HL-60/S4 treated with phorbol 12-myristate 13-acetate at 8.2 ng/mL for 4 days and 3 days (cell line): ENCODE measurements around the gene TUBB4B.

Source experiments
- in situ Hi-C: fragments of 300-500 bp; cut with MboI; formaldehyde crosslinking; loops from 2 replicates; pipeline ENCODE4 v1.15.0; 2022; ENCODE audit warnings: low sequenced_read_pairs

The TUBB4B gene

DNA sequence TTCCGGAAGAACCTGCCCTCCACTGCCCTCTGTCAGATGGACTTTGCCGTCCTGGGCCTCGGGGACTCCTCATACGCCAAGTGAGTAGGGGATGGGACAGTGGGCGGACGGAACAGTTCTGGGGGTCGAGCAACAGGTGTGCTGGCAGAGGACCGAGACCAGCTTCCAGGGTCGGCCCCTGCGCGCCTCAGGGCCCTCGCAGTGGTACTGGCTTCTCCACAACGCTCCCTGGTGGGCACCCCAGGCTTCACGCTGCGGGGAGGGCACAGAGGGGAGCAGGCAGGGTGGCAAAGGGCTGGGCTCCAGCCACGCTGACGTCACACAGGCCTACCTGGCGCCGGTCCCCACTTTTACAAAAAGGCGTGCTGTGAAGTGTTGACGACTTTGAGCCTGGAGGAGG lies 28.6 kb upstream of the TUBB4B start:
- in situ Hi-C loops: no loop called here

DNA sequence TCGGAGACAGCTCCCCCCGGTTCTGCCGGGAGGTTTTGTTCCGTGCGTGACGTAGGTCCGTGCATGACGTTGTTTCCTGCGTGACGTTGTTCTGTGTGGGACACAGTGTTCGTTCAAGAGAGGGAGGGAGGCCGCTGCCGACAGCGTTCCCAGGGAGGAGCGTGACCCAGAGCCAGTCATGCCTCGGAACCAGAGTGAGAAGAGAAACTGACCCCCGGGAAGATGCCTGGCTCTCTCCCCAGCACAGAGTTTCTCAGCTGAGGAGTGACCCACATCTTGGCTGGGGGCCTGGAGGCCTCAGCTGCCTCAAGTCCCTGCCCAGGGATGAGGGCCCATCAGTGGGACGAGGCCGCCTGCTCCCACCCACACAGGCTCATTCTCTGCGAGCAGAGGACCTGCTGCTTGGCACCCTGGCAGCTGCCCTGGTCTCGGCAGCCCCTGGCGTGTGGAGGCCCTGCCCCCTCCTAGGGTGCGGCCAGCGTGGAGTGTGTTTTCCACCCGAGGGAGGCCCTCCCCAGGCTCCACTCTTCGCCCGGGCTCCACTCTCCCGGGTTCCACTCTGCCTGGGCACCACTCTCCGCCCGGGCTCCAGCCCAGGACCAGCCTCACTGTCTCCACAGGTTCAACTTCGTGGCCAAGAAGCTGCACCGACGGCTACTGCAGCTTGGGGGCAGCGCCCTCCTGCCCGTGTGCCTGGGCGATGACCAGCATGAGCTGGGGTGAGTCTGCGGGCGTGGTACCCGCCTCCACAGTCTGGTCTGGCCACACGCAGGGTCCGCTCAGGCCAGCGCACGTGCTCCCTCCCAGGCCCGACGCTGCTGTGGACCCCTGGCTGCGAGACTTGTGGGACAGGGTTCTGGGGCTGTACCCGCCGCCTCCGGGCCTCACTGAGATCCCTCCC lies 27.7 kb upstream of the TUBB4B start:
- in situ Hi-C loops: no loop called here

DNA sequence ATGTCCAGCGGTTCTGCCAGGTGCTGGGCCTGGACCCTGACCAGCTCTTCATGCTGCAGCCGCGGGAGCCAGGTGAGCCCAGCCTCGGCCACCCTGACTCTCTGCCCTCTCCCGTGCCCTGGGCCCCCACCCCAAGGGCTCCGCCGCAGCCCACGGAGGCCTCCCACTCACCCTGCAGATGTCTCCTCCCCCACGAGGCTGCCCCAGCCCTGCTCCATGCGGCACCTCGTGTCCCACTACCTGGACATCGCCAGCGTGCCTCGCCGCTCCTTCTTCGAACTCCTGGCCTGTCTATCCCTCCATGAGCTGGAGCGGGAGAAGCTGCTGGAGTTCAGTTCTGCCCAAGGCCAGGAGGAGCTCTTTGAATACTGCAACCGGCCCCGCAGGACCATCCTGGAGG lies 26.5 kb upstream of the TUBB4B start:
- in situ Hi-C loops: no loop called here

DNA sequence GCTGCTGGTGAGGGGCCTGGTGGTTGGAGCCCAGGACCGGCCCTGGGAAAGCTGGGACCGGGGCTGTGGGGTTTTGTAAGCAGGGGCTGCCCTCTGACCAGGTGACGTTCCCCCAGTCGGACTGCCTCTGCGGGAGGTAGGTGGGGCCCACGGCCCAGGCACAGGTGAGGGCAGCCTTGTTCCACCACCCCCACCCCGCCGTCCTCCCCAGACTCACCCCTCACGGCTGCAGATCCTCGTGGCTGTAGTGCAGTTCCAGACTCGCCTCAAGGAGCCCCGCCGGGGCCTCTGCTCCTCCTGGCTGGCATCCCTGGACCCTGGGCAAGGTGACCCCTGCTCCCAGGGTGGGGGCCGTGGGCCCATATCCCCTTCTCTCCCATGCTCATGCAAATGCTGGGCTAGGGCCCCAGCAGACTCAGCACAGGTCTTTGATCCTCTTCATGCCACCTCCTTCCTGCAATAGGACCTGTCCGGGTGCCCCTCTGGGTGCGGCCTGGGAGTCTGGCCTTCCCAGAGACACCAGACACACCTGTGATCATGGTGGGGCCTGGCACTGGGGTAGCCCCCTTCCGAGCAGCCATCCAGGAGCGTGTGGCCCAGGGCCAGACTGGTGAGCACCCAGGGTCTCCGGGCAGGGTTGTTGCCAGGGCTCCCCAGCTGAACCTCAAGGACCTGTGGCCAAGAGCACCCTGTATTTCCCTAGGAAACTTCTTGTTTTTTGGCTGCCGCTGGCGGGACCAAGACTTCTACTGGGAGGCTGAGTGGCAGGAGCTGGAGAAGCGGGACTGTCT lies 25.7 kb upstream of the TUBB4B start:
- in situ Hi-C loops: no loop called here

DNA sequence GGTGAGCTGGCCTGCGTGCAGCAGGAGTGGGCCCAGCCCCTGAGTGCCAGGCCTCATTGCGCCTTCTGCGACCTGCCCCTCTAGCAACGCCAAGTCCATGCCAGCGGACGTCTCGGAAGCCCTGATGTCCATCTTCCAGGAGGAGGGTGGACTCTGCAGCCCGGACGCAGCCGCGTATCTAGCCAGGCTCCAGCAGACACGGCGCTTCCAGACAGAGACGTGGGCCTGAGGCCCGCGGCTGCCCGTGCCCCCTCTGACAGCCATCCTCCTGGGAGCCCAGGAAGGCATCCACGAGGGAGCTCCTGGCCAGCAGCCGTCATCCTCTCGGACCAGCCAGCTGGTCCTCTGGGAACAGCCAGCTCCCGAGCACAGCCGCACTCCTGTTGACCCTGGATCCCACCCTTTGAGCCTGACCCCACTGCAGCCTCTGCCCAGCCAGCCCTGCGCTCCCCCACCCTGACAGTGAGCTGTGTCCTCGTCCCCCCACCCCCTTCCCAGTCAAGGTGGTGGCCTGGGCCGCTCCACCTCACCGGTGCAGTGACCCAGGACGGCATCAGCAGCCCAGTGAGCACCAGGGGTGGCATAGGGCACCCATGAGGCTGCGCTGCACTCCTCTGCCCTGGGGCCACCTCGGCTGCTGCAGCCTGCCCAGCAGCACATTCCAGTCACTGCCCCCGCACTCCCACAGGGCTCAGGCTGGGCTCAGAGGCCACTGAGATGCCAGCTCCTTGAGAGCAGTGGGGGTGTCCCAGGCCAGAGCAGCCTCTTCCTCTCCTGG lies 24.7 kb upstream of the TUBB4B start:
- in situ Hi-C loops: no loop called here

DNA sequence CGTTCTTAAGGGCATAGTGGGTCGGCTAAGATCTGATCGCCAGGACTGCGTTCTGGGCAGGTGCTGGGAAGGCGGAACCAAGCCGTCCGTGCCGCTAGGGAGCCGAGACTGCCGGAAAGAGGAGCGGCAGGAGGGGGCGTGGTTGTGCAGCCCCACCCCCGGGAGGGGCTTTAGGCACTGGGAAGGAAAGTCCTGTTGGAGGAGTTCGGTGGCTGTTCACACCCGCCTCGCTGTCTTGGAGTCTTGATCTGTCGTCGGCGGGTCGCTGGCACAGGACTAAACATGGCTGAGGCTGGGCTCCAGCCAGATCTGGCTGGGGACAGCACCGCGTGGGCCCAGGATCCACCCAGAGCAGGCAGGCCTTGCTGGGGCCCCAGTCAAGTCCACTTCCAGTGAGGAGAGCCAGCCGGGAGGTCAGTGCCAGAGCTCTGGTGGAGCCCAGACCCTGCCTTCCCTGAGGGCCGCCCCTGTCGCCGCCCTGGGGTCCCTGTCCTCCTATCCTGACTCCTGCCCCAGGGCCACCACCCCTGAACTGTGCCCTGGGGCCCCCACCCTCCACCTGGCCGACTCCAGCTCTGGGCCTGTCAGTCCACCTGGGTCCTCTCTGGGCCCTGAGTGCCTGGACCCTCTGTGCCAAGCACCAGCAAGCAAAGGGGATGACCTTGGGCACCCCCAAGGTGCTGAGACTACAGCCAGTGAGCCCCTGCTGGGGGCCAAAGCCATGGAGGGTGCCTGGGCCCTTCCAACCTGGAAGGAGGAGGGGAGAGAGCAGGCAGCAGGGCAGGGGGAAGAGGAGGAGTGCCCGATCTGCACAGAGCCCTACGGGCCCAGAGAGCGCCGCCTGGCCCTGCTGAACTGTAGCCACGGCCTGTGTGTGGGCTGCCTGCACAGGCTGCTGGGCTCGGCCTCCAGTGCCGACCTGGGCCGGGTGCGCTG lies 23.5 kb upstream of the TUBB4B start:
- in situ Hi-C loops: no loop called here

DNA sequence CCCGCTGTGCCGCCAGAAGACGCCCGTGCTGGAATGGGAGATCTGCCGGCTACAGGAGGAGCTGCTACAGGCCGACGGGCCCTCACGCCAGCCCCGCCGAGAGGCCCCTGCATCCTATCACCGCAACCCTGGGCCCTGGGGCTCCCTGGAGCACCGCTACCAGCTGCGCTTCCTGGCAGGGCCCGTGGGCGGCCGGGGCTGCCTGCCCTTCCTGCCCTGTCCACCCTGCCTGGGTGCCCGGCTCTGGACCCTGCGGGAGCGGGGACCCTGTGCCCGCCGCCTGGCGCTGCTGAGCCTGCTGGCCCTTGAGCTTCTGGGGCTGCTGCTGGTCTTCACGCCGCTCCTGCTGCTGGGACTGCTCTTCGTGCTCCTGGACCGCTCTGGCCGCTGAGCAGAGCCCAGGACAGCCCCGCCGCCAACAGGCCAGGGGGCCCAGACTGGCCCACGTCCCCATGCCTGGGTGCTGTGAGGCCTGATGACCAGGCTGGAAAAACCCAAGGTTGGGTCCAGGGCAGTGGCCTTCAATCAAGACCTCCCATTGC lies 22.8 kb upstream of the TUBB4B start:
- in situ Hi-C loops: no loop called here

DNA sequence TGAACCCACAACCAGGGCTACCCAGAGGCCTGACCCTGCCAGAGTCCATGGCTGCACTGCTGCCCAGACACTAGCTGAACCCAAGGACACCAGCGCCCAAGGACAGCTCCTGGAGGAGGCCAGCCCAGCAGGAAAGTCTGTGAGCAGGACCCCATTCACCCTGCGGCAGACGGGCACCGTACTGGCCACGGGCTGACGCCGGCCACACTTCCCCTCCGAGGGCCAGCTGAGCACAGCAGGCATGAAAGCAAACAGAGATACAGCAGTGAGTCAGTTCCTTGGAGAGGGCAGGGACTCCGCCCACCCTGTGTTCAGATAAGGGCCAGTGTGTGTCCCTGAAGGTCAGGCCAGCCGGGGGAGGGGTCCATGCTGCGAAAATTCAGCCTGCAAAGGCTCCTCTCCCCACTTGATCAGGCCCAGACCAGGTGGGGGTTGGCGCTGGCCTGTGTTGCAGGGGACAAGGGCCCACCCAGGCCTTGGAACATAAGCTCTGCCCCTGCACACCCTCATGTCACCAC lies 22.3 kb upstream of the TUBB4B start:
- in situ Hi-C loops: no loop called here

DNA sequence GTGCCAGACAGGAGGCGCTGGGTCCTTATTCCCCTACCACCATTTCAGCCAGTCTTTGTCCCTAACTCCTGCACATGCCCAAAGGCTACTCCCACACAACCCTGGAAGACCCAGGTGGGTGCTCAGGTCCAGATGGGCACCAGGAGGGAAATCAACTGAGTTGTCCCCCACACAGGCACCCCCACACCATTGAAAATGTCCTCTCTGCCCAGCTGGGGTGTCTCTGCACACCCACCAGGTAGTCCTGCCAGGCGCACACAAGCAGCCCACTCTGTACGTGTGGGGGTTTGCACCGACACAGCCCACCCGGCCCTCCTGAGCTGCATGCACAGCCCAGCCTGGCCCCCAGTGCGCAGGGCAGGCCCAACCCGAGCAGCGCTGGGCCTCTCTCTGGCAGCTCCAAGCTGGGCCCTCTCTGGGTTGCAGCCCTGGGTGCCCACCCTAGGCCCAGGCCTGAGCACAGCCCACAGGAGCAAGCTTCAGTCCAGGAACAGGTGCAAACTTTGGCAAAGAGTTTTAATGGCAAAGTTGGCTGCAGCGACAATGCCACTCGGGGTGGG lies 21.2 kb upstream of the TUBB4B start:
- in situ Hi-C loops: loop anchor here (10.0 kb wide), 1 partner anchor 95 kb away; no protein-coding TSS in a partner anchor

DNA sequence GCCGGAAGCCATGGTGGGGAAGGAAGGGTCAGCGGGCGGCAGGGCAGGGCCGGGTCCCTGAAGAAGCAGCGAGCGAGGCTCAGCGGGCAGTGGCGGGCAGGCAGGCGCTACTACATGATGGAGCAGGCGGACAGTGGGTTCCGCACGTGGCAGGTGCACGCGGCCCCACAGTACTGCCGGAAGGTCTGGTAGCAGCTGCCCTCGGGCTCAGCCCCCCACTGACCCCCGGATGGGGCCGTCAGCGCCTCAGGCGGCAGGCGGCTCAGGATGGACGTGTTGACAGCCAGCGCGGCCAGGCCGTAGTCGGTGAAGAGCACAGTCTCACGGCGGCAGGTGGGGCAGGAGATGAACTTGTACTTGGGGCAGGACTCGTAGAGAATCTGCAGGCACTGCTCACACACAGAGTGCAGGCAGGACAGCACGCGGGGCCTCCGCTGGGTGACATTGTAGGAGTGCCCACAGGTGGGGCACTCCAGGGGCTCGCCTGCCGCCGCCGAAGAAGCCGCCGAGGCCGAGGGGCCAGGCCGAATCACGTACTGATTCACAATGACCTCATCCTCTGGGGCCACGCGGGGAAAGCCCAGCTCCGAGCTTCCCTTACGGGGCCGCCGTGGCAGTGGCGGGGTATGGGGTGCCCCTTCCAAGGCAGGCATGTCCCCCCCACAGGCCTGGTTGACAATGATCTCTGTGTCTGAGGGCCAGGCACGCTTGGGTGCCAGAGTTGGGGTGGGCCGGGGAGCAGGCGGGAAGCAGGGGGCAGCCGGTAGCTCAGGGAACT lies 20.6 kb upstream of the TUBB4B start:
- in situ Hi-C loops: loop anchor here (10.0 kb wide), 1 partner anchor 96 kb away; no protein-coding TSS in a partner anchor

DNA sequence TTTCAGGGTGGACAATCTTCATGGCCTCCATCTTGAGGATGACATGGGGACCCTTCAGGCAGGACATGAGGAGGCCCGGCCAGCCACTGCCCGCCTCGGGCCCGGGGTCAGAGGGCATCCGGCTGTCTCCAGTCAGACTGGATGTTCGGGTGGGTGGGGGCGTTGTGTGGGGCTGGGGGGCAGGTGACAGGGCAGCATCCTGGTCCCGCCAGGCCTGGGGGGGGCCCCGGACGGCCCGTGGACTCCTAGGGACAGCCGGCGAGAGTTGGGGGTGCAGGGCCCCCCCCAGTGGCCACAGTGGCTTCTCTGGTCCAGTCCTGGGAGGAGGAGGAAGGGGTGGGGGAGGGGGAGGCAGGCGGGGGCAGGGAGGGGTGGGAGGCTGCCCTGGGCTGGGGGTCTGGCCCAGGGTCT lies 20.0 kb upstream of the TUBB4B start:
- in situ Hi-C loops: loop anchor here (10.0 kb wide), 1 partner anchor 96 kb away; no protein-coding TSS in a partner anchor

DNA sequence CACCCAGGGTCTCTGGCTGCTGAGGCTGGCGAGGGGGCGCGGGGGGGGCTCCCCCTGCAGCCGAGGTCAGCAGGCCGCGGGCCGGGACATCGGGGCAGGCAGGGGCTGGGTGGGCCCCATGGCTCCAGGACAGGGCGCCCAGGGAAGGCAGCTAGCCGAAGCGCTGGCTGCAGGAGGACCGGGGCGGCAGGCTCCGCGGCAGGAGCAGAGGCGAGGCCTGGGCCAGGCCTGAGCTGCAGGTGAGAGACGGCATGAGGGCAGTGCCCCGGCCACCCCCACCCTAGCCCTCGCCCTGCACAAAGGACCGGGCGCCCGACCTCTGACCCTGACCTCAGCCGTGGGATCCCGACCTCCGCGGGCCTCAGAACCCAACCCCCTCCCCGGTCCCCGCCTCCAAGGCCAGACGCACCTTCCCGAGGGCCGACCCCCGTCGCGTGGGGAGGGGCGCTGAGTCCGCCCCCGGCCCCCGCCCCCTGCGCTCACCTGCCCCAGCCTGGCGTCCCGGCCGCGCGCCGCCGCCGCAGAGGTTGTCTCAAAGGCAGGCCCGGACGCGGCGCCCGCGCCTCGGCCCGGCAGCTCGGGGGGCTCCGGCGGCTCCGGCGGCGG lies 19.5 kb upstream of the TUBB4B start:
- in situ Hi-C loops: loop anchor here (10.0 kb wide), 1 partner anchor 97 kb away; no protein-coding TSS in a partner anchor

DNA sequence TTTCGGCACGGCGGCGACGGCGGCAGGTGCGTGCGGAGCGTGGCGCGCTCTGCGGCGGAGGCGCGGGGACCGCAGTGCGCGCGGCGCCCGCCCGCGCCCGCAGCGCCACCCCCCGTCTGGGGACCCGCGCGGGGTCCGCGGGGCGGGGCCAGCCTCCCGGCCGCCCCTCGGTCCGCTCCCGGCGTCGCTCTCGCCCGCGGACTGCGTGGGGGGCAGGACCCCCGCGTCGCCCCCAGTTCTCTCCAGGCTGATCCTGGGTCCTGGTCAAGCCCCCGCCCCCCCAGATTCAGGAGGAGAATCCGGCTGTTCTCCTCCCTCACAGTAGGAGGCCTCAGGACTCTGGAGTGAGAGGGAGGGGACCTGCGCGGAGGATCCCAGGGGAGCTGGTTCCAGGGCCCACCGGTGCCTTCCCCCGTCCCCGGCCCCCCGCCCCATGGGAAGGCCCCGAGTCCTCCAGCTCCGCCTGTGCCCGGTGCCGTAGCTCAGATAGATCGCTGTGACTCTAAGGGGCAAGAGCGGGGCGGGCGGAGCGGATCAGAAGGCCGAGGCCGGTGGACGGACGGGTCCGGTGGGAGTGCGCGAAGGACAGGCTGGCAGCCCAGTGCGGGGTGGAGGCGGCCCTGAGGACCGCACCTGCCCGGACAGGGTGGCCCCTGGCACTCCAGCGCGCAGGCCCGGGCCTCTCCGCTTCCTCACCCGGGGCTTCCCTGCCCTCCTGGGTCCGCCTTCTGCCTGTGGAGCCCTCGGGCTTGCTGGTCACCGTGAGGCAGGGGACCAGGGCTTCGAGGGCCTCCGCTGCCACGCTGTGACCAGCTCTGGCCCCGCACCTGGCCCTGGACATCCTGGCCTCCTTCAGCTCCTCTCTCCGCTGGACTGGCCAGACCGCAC lies 18.7 kb upstream of the TUBB4B start, which contains the start of gene RNF208:
RNF208 (minus strand) TSS at position 51 of the 888 bp plus-strand sequence. CDS start 1,028 bp downstream, outside the sequence.
- in situ Hi-C loops: loop anchor here (10.0 kb wide), 1 partner anchor 98 kb away; no protein-coding TSS in a partner anchor

DNA sequence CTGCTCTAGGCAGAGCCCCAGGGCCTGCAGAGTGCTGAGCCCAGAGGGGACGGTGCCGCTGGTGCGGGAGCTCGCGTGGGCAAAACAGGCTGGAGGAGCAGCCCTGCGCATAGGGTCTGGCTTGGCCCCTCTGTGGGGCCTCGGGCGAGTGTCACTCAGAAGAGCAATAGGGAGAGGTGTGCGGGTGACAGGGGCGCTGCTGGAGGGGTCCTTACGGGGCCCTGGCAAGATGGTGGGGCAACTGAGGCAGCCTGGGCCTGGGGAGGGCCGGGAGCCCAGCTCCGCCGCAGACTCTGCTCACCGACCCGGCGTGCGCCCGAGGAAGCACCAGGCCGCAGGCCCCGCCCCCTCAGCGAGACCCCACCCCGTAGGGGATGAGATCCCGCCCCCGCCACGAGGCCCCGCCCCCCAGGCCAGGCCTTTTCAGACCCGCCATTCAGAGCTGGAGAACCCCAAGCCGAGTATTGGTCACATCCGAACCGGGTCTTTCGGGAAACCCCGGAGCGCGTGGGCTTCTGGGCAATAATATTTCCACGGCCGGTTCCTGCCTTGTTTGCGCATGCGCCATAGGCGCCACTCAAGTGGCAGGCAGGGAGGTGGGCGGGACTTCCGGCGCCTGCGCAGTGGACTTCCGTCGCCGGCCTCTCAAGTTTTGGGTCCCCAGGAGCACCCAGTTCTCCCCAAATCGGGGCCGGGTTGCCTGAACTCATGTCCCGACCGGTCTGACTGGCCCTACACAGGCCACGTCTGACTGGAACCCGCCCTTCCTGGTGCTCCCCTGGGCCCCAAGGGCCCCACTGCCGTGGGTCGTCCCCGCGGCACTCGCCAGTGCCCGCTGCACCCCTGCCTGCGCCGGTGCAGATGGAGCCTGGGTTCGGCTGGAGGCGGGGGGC lies 17.8 kb upstream of the TUBB4B start:
- in situ Hi-C loops: loop anchor here (10.0 kb wide), 1 partner anchor 99 kb away; no protein-coding TSS in a partner anchor
